H1 (cell line): ENCODE measurements around the gene SPATA31E1. TPM values are rescaled to one million over a fixed set of nuclear protein-coding genes. Genes with fewer than 3 reads are reported as not detected.
A peak's percentile ranks its signal among the peaks of the same experiment; 100 is the strongest.

Experiments used
- CTCF ChIA-PET: fragments of 300-600 bp; sonication (Branson Sonifier 250); formaldehyde crosslinking; loops from one replicate; lab custom pipeline; 2021; ENCODE audit not compliant: partially characterized antibody; lab: Charles Lee
- POLR2A ChIA-PET: fragments of 300-600 bp; sonication (Branson Sonifier 250); formaldehyde crosslinking; loops from one replicate; lab custom pipeline; 2021; ENCODE audit warnings: inconsistent platforms; ENCODE audit not compliant: partially characterized antibody; lab: Charles Lee
- DNase-seq, 2 experiments: peaks; one replicate each; pipeline versions ENCODE4 v3.0.0 to v3.0.0-alpha.2; 2010 to 2022; ENCODE audit warnings: low spot score in 2 of 2, low read depth in 1 of 2, mixed read lengths in 1 of 2
- FAIRE-seq: peaks from 2 replicates; lab custom pipeline; 2011; peaks lifted over from hg19 to GRCh38; lab: Jason Lieb, UNC
- H2AFZ ChIP-seq: 2 replicates; pipeline ENCODE4 v1.8.1; 2012; ENCODE audit warnings: low read length, inconsistent platforms
- H2AK5ac ChIP-seq: 2 replicates; pipeline ENCODE4 v1.6.1; 2013; ENCODE audit warnings: low read depth, low read length
- H2BK120ac ChIP-seq: replicated peaks from 2 replicates; pipeline ENCODE3; 2013; ENCODE audit warnings: low read depth, low read length, inconsistent platforms
- H2BK12ac ChIP-seq: 2 replicates; pipeline ENCODE4 v1.6.1; 2013; ENCODE audit warnings: low read depth, low read length
- H2BK15ac ChIP-seq: 2 replicates; pipeline ENCODE4 v1.6.1; 2013; ENCODE audit warnings: low read length
- H2BK20ac ChIP-seq: 2 replicates; pipeline ENCODE4 v1.6.1; 2013; ENCODE audit warnings: low read length
- H2BK5ac ChIP-seq: 2 replicates; pipeline ENCODE4 v1.6.1; 2013; ENCODE audit warnings: low read depth, low read length
- H3K14ac ChIP-seq: 2 replicates; pipeline ENCODE4 v1.6.1; 2013; ENCODE audit warnings: inconsistent platforms; ENCODE audit not compliant: insufficient read length
- H3K18ac ChIP-seq: 2 replicates; pipeline ENCODE4 v1.6.1; 2013; ENCODE audit warnings: low read length; ENCODE audit errors: extremely low read depth
- H3K23ac ChIP-seq: 2 replicates; pipeline ENCODE4 v1.6.1; 2013; ENCODE audit warnings: inconsistent platforms; ENCODE audit not compliant: insufficient read length
- H3K23me2 ChIP-seq: 2 replicates; pipeline ENCODE4 v1.6.1; 2013; ENCODE audit warnings: low read depth, low read length
- H3K27ac ChIP-seq: 2 replicates; pipeline ENCODE4 v1.6.1; 2011; ENCODE audit warnings: low read depth, low read length, inconsistent platforms
- H3K27me3 ChIP-seq, 4 experiments: replicated peaks in 1 of 4; 1 replicate in 1 of 4; 2 replicates in 3 of 4; pipeline versions ENCODE4 v1.6.1 to v1.8.1; 2011 to 2013; ENCODE audit warnings: low read length in 3 of 4, mild to moderate bottlenecking in 3 of 4, inconsistent platforms in 2 of 4, mixed read lengths in 2 of 4, moderate library complexity in 1 of 4; ENCODE audit not compliant: control insufficient read depth in 3 of 4, insufficient read depth in 3 of 4; ENCODE audit errors: extremely low read depth in 1 of 4
- H3K36me3 ChIP-seq, 4 experiments: 2 replicates each; pipeline versions ENCODE4 v1.6.1 to v1.8.1; 2011 to 2013; ENCODE audit warnings: mild to moderate bottlenecking in 4 of 4, low read length in 3 of 4, moderate library complexity in 2 of 4, control low read depth in 1 of 4, inconsistent platforms in 1 of 4; ENCODE audit not compliant: insufficient read depth in 4 of 4, control insufficient read depth in 2 of 4
- H3K4ac ChIP-seq: replicated peaks from 2 replicates; pipeline ENCODE3; 2013; ENCODE audit warnings: low read length, low read depth, mixed read lengths, inconsistent platforms; ENCODE audit not compliant: insufficient read length
- H3K4me1 ChIP-seq, 4 experiments: replicated peaks in 1 of 4; 1 replicate in 1 of 4; 2 replicates in 3 of 4; pipeline versions ENCODE4 v1.6.1 to v1.8.1; 2011 to 2013; ENCODE audit warnings: low read length in 3 of 4, inconsistent platforms in 2 of 4, mixed read lengths in 1 of 4; ENCODE audit not compliant: insufficient read depth in 4 of 4, control insufficient read depth in 3 of 4
- H3K4me2 ChIP-seq, 2 experiments: 2 replicates each; pipeline versions ENCODE4 v1.6.1 to v1.8.1; 2011 to 2013; ENCODE audit warnings: low read depth in 2 of 2, low read length in 2 of 2, control low read depth in 1 of 2, inconsistent platforms in 1 of 2, mild to moderate bottlenecking in 1 of 2; ENCODE audit not compliant: insufficient read depth in 1 of 2
- H3K4me3 ChIP-seq, 4 experiments: fragments of 200-600, 300-600 bp in 1 of 4; sonication (generic), shearing (Covaris generic), sonication (Bioruptor Twin) in 1 of 4; 2 replicates each; pipeline versions ENCODE4 v1.5.1 to v1.8.1; 2011 to 2016; ENCODE audit warnings: low read length in 4 of 4, low read depth in 3 of 4, control low read depth in 2 of 4, inconsistent platforms in 2 of 4, mild to moderate bottlenecking in 2 of 4, mixed read lengths in 1 of 4, moderate library complexity in 1 of 4; ENCODE audit not compliant: insufficient read depth in 2 of 4; ENCODE audit errors: extremely low read depth in 1 of 4
- H3K56ac ChIP-seq: replicated peaks from 2 replicates; pipeline ENCODE3; 2013; ENCODE audit warnings: low read depth, mild to moderate bottlenecking, mixed read lengths, low read length, inconsistent platforms; ENCODE audit not compliant: insufficient read length
- H3K79me1 ChIP-seq: 2 replicates; pipeline ENCODE4 v1.6.1; 2013; ENCODE audit warnings: low read depth, low read length, control low read depth
- H3K79me2 ChIP-seq, 2 experiments: 2 replicates each; pipeline versions ENCODE4 v1.6.1 to v1.8.1; 2012 to 2013; ENCODE audit warnings: low read length in 2 of 2, mild to moderate bottlenecking in 2 of 2, inconsistent platforms in 1 of 2; ENCODE audit not compliant: insufficient read depth in 2 of 2, control insufficient read depth in 1 of 2
- H3K9ac ChIP-seq, 4 experiments: replicated peaks in 1 of 4; 1 replicate in 1 of 4; 2 replicates in 3 of 4; pipeline versions ENCODE4 v1.6.1 to v1.8.1; 2011 to 2013; ENCODE audit warnings: low read depth in 3 of 4, low read length in 3 of 4, control low read depth in 2 of 4, mild to moderate bottlenecking in 2 of 4, moderate library complexity in 2 of 4, inconsistent platforms in 1 of 4; ENCODE audit errors: extremely low read depth in 1 of 4
- H3K9me3 ChIP-seq, 2 experiments: 2 replicates each; pipeline versions ENCODE4 v1.6.1 to v1.8.1; 2012 to 2013; ENCODE audit warnings: mild to moderate bottlenecking in 2 of 2, moderate library complexity in 2 of 2, control low read depth in 1 of 2, inconsistent platforms in 1 of 2, low read depth in 1 of 2, low read length in 1 of 2, mixed read lengths in 1 of 2; ENCODE audit not compliant: insufficient read depth in 2 of 2
- H4K20me1 ChIP-seq, 2 experiments: replicated peaks in 1 of 2; 2 replicates each; pipeline versions ENCODE3 to v1.8.1; 2011 to 2013; ENCODE audit warnings: inconsistent platforms in 2 of 2, low read length in 2 of 2, mild to moderate bottlenecking in 1 of 2; ENCODE audit not compliant: insufficient read depth in 2 of 2, control insufficient read depth in 1 of 2
- H4K5ac ChIP-seq: 2 replicates; pipeline ENCODE4 v1.6.1; 2013; ENCODE audit warnings: low read length, low read depth, mixed read lengths, inconsistent platforms; ENCODE audit not compliant: insufficient read length
- H4K8ac ChIP-seq: 2 replicates; pipeline ENCODE4 v1.8.0; 2013; ENCODE audit warnings: mild to moderate bottlenecking, moderate library complexity, low read length, inconsistent platforms; ENCODE audit not compliant: insufficient read depth; ENCODE audit errors: extremely low read depth
- H4K91ac ChIP-seq: replicated peaks from 2 replicates; pipeline ENCODE3; 2013; ENCODE audit warnings: low read length, mixed read lengths, inconsistent platforms; ENCODE audit not compliant: insufficient read length
- SIX5 ChIP-seq: IDR thresholded peaks from 2 replicates; pipeline ENCODE4 v1.6.1; 2011; ENCODE audit warnings: mild to moderate bottlenecking, low read depth, low read length
- TAF1 ChIP-seq: IDR thresholded peaks from 2 replicates; pipeline ENCODE4 v1.6.1; 2011; ENCODE audit warnings: mild to moderate bottlenecking, low read depth, low read length
- WGBS, 2 experiments: shearing (Covaris generic) in 1 of 2; methylation state at CpG; one replicate each; pipeline versions ENCODE4 v1.1.6 to v1.1.7; 2013 to 2015; ENCODE audit warnings: low lambda C conversion rate in 2 of 2, mixed read lengths in 2 of 2, inconsistent platforms in 1 of 2, low coverage in 1 of 2, missing lambda C conversion rate in 1 of 2; ENCODE audit not compliant: insufficient replicate concordance in 2 of 2, insufficient coverage in 1 of 2, insufficient read length in 1 of 2; ENCODE audit errors: extremely low coverage in 1 of 2, missing lambda C conversion rate in 1 of 2; 5-methylcytosine and 5-hydroxymethylcytosine counted together
- polyA plus RNA-seq, 7 experiments: library from polyadenylated mRNA; depleted of rRNA in 3 of 7; stranded (reverse) in 5 of 7; unstranded in 2 of 7; fragments of >200 nt in 5 of 7; fragments of 200-250 nt in 2 of 7; gene quantifications; 1 replicate in 5 of 7; 2 replicates in 1 of 7; 4 replicates in 1 of 7; pipeline versions ENCODE4 v1.2.1 to v1.2.3, GENCODE V29; 2011 to 2013; ENCODE audit warnings: missing spikeins in 2 of 7, mixed read lengths in 2 of 7
- total RNA-seq: library from RNA; stranded (reverse); fragmentation: NEBNext Ultra II Directional; extraction: Animal tissue kit (Norgen Biotek cat#: 25700); gene quantifications from 2 replicates; pipeline ENCODE4 v1.2.1, GENCODE V29; 2021

Gene SPATA31E1
- total and polyA plus RNA-seq, 2 of the 8 experiments (the other 6 are each of a cell fraction or from before 2014, with no cell fraction given): 0.05 to 0.09 TPM

- Histone ChIP-seq H3K79me1 (no peaks in the 10 kb centered on the region), H3K56ac (no peak overlapping the region), H2BK20ac (no peak overlapping the region), H3K23me2 (peaks cover 8% of the 10 kb centered on the region; the same call in 1 of the 2 replicates), H3K23ac (no peak overlapping the region), H3K27me3 (no peaks in the 10 kb centered on the region), H4K8ac (no peak overlapping the region), H4K5ac (no peak overlapping the region), H3K4me3 (no peak overlapping the region), H3K4me2 (no peak overlapping the region), H2BK12ac (no peak overlapping the region), H2BK120ac (no peak overlapping the region), H3K36me3 (no peaks in the 10 kb centered on the region), H2AFZ (no peak overlapping the region), H3K79me2 (no peaks in the 10 kb centered on the region), H4K91ac (no peak overlapping the region), H3K9me3 (no peaks in the 10 kb centered on the region; a peak in 1 of 4 replicates), H2AK5ac (no peak overlapping the region), H3K27ac (no peak overlapping the region), H4K20me1 (peaks cover 0 to 5% of the 10 kb centered on the region in 2 experiments), H3K14ac (no peak overlapping the region), H3K9ac (no peak overlapping the region), H3K4me1 (peaks cover 0 to 3% (median under 1%) of the 10 kb centered on the region in 4 experiments; a peak in 2 of 7 replicates), H3K18ac (no peak overlapping the region), H2BK15ac (no peak overlapping the region), H3K4ac (no peak overlapping the region), H2BK5ac (no peak overlapping the region)
- TF ChIP-seq SIX5: no peak
- TF ChIP-seq TAF1: no peak
- POLR2A ChIA-PET: no interaction called here
- FAIRE-seq (no peak), DNase-seq (peak in 1 of 2 experiments; percentile 29)
- CTCF ChIA-PET: interaction anchor here (1.8 to 4.4 kb wide), 3 partner anchors 10 to 21 kb away, joined by 3 to 30 read pairs (median 4); partner anchors contain the start of gene SPATA31E1
- WGBS, 2 experiments: 91% methylated on average over 5 of the region's 5 CpGs; no CpG with 5 or more reads in 1 of the 2 experiments
Observed at GRCh38 chr9:87873607-87874303, 8.9 kb upstream of the SPATA31E1 start.
